Vagina (tissue), 2 donors: ENCODE results near the gene IGFBP6.
"Not testable (repeated sequence)": the region's sequence is repeated elsewhere in the genome, so short reads cannot be mapped to it uniquely, and the experiment has no call there.

Experiments used
- POLR2A ChIP-seq, 2 donors: fragments of 450-650 bp; IDR thresholded peaks; one replicate each; pipeline ENCODE4 v1.6.1; 2017; ENCODE audit warnings: antibody characterized with exemption in 2 of 2, mild to moderate bottlenecking in 2 of 2, moderate library complexity in 2 of 2
- TF ChIP-seq, protein P1 (sequence below), 3 experiments: fragments of 450-650 bp in 2 of 3; fragments of 200-600 bp in 1 of 3; sonication (generic) in 1 of 3; IDR thresholded peaks; one replicate each; pipeline ENCODE4 v1.5.1; 2017 to 2019; ENCODE audit warnings: antibody characterized with exemption in 3 of 3, mild to moderate bottlenecking in 2 of 3, moderate library complexity in 2 of 3

DNA sequence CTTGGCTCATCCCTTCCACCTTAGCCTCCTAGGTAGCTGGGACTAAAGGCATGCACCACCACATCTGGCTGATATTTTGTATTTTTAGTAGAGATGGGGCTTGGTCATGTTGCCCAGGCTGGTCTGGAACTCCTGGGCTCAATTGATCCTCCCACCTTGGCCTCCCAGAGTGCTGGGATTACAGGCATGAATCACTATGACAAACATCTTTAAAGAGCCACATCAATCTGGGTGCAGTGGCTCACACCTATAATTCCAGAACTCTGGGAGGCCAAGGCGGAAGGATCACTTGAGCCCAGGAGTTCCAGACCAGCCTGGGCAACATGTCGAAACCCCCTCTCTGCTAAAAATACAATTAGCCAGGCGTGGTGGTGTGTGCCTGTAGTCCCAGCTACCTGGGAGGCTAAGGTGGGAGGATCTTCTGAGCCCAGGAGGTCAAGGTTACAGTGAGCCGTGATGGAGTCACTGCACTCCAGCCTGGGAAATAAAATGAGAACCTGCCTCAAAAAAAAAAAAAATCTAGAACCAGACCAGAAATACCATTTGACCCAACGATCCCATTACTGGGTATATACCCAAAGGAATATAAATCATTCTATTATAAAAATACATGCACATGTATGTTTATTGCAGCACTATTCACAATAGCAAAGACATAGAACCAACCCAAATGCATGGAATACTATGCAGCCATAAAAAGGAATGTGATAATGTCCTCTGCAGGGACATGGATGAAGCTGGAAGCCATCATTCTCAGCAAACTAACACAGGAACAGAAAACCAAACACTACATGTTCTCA lies 2.5 kb upstream of the IGFBP6 start:
- TF ChIP-seq, protein P1, sequence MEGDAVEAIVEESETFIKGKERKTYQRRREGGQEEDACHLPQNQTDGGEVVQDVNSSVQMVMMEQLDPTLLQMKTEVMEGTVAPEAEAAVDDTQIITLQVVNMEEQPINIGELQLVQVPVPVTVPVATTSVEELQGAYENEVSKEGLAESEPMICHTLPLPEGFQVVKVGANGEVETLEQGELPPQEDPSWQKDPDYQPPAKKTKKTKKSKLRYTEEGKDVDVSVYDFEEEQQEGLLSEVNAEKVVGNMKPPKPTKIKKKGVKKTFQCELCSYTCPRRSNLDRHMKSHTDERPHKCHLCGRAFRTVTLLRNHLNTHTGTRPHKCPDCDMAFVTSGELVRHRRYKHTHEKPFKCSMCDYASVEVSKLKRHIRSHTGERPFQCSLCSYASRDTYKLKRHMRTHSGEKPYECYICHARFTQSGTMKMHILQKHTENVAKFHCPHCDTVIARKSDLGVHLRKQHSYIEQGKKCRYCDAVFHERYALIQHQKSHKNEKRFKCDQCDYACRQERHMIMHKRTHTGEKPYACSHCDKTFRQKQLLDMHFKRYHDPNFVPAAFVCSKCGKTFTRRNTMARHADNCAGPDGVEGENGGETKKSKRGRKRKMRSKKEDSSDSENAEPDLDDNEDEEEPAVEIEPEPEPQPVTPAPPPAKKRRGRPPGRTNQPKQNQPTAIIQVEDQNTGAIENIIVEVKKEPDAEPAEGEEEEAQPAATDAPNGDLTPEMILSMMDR (IDR thresholded peaks at IDR 0.05), result not testable (repeated sequence)
- not testable (repeated sequence) for TF ChIP-seq POLR2A (IDR thresholded peaks at IDR 0.05)
